Peyer's patch (tissue), 4 donors: ENCODE results near the gene COPA. TPM values are rescaled to one million over a fixed set of nuclear protein-coding genes. Genes with fewer than 3 reads are reported as not detected.
"Not testable (repeated sequence)": the region's sequence is repeated elsewhere in the genome, so short reads cannot be mapped to it uniquely, and the experiment has no call there.

Source experiments
- DNase-seq, 3 donors: peaks; one replicate each; pipeline ENCODE4 v3.0.0-alpha.2; 2017 to 2019
- H3K27ac ChIP-seq, 4 donors: fragments of 200-600 bp; sonication (generic); one replicate each; pipeline ENCODE4 v1.5.1; 2016 to 2019
- H3K27me3 ChIP-seq, 2 donors: fragments of 200-600 bp; sonication (generic); one replicate each; pipeline ENCODE4 v1.5.1; 2019
- H3K36me3 ChIP-seq, 3 donors: fragments of 200-600 bp; sonication (generic); one replicate each; pipeline ENCODE4 v1.5.1; 2016 to 2019
- H3K4me1 ChIP-seq, 4 donors: fragments of 200-600 bp; sonication (generic); one replicate each; pipeline ENCODE4 v1.5.1; 2016 to 2019
- H3K4me3 ChIP-seq, 4 donors: fragments of 200-600 bp; sonication (generic); 1 replicate in 3 of 4; 2 replicates in 1 of 4; pipeline ENCODE4 v1.5.1; 2016 to 2019; ENCODE audit warnings: mild to moderate bottlenecking in 1 of 4
- H3K9me3 ChIP-seq, 4 donors: fragments of 200-600 bp; sonication (generic); one replicate each; pipeline ENCODE4 v1.5.1; 2016 to 2019; ENCODE audit warnings: mild to moderate bottlenecking in 1 of 4
- CTCF ChIP-seq, 6 experiments: fragments of 450-650 bp in 4 of 6; fragments of 200-600 bp in 2 of 6; sonication (generic) in 1 of 6; IDR thresholded peaks; one replicate each; pipeline ENCODE4 v1.5.1; 2017 to 2019; ENCODE audit warnings: antibody characterized with exemption in 6 of 6, mild to moderate bottlenecking in 3 of 6, moderate library complexity in 1 of 6
- POLR2A ChIP-seq, 2 donors: fragments of 450-650 bp; IDR thresholded peaks; one replicate each; pipeline ENCODE4 v1.5.1; 2017; ENCODE audit warnings: antibody characterized with exemption in 2 of 2, mild to moderate bottlenecking in 2 of 2, moderate library complexity in 2 of 2
- total RNA-seq, 4 donors: library from RNA; depleted of rRNA; stranded (reverse); fragments of >200 nt; gene quantifications; one replicate each; pipeline ENCODE4 v1.1.0, GENCODE V29; 2016

COPA gene
- total RNA-seq, result 100 to 1,000 TPM; 109 to 173 (median 138) TPM

DNA sequence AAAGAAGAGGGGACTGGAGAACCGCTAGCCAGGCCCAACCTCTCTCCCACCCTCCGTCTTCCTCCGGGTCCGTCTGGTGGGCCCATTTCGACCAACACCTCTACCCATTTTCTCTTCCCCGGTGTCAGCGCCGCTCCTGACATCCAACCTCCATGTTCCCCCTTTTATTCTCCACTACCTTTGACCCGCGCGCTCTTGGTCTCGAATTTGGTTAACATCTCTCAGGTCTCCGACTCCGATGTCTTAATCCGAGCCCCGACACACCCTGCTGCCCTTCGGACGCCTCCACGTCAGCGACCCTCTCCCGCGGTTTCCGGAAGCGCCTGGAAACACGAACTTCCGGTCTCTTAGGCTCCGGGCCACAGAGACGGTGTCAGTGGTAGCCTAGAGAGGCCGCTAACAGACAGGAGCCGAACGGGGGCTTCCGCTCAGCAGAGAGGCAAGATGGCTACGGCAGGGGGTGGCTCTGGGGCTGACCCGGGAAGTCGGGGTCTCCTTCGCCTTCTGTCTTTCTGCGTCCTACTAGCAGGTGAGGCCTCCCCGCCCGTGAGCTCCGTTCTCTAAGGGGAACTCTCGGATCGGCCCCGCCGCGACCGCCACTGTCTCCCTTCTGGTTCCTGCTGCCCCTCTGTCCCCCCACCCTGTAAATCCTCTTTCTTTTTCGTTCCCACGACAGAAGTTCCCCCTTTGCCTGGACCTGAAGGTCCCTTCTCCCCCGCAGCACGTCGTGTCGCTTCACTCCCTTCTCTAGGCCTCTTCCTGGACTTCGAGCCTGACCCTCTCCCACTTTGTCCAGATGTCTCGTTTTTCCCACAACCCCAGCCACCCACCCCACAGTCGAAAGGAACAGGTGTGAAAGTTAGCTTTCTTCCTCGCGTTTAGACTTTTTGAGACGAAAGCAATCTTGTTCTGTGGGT, at the start of gene COPA, which contains the start of gene NCSTN:
COPA (minus strand) TSS at position 298 of the 917 bp plus-strand sequence; CDS start at position 218, 80 bp downstream.
NCSTN (plus strand) TSS at position 431 of the 917 bp plus-strand sequence; CDS start at position 445, 14 bp downstream.
- Histone ChIP-seq H3K27ac (peak within 1 kb of the TSS; percentile 87 to 96 (median 92)), H3K4me1 (peaks cover 0 to 26% (median 2%) of the 10 kb centered on the region in 4 donors), H3K4me3 (peak within 1 kb of the TSS; percentile 74 to 89 (median 82)), H3K27me3 (no peaks in the 10 kb centered on the region), H3K36me3 (peaks cover 0 to 42% (median 0%) of the 10 kb centered on the region in 3 donors), H3K9me3 (no peaks in the 10 kb centered on the region)
- DNase-seq, result peak; percentile 90 to 97 (median 93)
- TF ChIP-seq POLR2A (IDR thresholded peaks at IDR 0.05) (peak; percentile 92 to 97), CTCF (IDR thresholded peaks at IDR 0.05) (no peak)

DNA sequence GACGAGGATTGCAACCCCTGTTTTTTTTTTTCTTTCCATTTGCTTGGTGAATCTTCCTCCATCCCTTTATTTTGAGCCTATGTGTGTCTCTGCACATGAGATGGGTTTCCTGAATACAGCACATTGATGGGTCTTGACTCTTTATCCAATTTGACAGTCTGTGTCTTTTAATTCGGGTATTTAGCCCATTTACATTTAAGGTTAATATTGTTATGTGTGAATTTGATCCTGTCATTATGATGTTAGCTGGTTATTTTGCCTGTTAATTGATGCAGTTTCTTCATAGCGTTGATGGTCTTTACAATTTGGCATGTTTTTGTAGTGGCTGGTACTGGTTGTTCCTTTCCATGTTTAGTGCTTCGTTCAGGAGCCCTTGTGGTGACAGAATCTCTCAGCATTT, 45.4 kb upstream of the COPA start:
- H3K9me3 ChIP-seq, H3K4me3 ChIP-seq, DNase-seq, H3K27me3 ChIP-seq, H3K4me1 ChIP-seq, H3K36me3 ChIP-seq, H3K27ac ChIP-seq: not testable (repeated sequence)

- H3K36me3 ChIP-seq, DNase-seq, H3K4me3 ChIP-seq, H3K9me3 ChIP-seq, H3K27me3 ChIP-seq, H3K4me1 ChIP-seq, H3K27ac ChIP-seq: not testable (repeated sequence)
These were observed 41.8 kb upstream of the COPA start for GRCh38 chr1:160384812-160385211.

- no peak overlapping the region for H3K27ac ChIP-seq
- H3K27me3 ChIP-seq, result no peaks in the 10 kb centered on the region
- H3K4me3 ChIP-seq, result no peak overlapping the region
- no peaks in the 10 kb centered on the region for H3K9me3 ChIP-seq
- TF ChIP-seq POLR2A (IDR thresholded peaks at IDR 0.05) (no peak), CTCF (IDR thresholded peaks at IDR 0.05) (no peak)
- no peaks in the 10 kb centered on the region for H3K36me3 ChIP-seq
- H3K4me1 ChIP-seq, result peaks cover 0 to 9% (median 0%) of the 10 kb centered on the region in 4 donors
- DNase-seq, result no peak
These were observed 34.6 kb upstream of the COPA start for GRCh38 chr1:160377585-160378206.

GRCh38 chr1:160376525-160377131, 33.6 kb upstream of the COPA start:
- no peaks in the 10 kb centered on the region for H3K36me3 ChIP-seq
- no peak for TF ChIP-seq POLR2A (IDR thresholded peaks at IDR 0.05)
- peak; percentile 51 to 97 (median 92) for TF ChIP-seq CTCF (IDR thresholded peaks at IDR 0.05)
- no peaks in the 10 kb centered on the region for H3K27me3 ChIP-seq
- H3K4me3 ChIP-seq, result no peak overlapping the region
- no peak overlapping the region for H3K27ac ChIP-seq
- H3K9me3 ChIP-seq, result no peaks in the 10 kb centered on the region
- H3K4me1 ChIP-seq, result peaks cover 0 to 9% (median 0%) of the 10 kb centered on the region in 4 donors
- DNase-seq, result no peak

GRCh38 chr1:160375788-160376524, 32.9 kb upstream of the COPA start:
- Histone ChIP-seq H3K27ac (no peak overlapping the region), H3K4me1 (peaks cover 0 to 9% (median 0%) of the 10 kb centered on the region in 4 donors), H3K9me3 (no peaks in the 10 kb centered on the region), H3K4me3 (peak overlapping the region in 1 of 4 donors; percentile 9), H3K36me3 (no peaks in the 10 kb centered on the region), H3K27me3 (no peaks in the 10 kb centered on the region)
- DNase-seq, result no peak
- no peak for TF ChIP-seq CTCF (IDR thresholded peaks at IDR 0.05)
- TF ChIP-seq POLR2A (IDR thresholded peaks at IDR 0.05), result no peak
